ENCODE results near the gene CXCL1.
A peak's percentile ranks its signal among the peaks of the same experiment; 100 is the strongest.

CXCL1 gene

DNA sequence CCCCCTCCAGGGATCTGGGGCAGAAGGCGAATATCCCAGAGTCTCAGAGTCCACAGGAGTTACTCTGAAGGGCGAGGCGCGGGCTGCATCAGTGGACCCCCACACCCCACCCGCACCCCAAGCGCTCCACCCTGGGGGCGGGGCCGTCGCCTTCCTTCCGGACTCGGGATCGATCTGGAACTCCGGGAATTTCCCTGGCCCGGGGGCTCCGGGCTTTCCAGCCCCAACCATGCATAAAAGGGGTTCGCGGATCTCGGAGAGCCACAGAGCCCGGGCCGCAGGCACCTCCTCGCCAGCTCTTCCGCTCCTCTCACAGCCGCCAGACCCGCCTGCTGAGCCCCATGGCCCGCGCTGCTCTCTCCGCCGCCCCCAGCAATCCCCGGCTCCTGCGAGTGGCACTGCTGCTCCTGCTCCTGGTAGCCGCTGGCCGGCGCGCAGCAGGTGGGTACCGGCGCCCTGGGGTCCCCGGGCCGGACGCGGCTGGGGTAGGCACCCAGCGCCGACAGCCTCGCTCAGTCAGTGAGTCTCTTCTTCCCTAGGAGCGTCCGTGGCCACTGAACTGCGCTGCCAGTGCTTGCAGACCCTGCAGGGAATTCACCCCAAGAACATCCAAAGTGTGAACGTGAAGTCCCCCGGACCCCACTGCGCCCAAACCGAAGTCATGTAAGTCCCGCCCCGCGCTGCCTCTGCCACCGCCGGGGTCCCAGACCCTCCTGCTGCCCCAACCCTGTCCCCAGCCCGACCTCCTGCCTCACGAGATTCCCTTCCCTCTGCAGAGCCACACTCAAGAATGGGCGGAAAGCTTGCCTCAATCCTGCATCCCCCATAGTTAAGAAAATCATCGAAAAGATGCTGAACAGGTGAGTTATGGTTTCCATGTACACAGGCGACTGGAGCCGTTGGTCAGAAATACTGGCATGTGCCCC, at the start of gene CXCL1:
Gene CXCL1 (plus strand): TSS at position 264 of the 926 bp plus-strand sequence. CDS start 78 bp downstream, at position 342.
- H3K36me3 ChIP-seq (ENCODE audit: control insufficient read depth, insufficient read depth, low read length) = no peaks in the 10 kb centered on the region
- H3K9ac ChIP-seq (ENCODE audit: low read depth, low read length) = no peak within 1 kb of the TSS; the same call in 1 of the 2 replicates
- no peaks in the 10 kb centered on the region for H3K9me3 ChIP-seq (ENCODE audit: control insufficient read depth, insufficient read depth, low read length)
- no peak within 1 kb of the TSS for H3K27ac ChIP-seq (ENCODE audit: low read depth, low read length)
- peaks cover 28% of the 10 kb centered on the region for H3K27me3 ChIP-seq (ENCODE audit: control insufficient read depth, insufficient read depth, low read length)
- peaks cover 3% of the 10 kb centered on the region; the same call in 1 of the 2 replicates for H3K4me1 ChIP-seq (ENCODE audit: control insufficient read depth, insufficient read depth, low read length)
- peak within 1 kb of the TSS; percentile 68 for H3K4me3 ChIP-seq (ENCODE audit: low read depth, low read length)

DNA sequence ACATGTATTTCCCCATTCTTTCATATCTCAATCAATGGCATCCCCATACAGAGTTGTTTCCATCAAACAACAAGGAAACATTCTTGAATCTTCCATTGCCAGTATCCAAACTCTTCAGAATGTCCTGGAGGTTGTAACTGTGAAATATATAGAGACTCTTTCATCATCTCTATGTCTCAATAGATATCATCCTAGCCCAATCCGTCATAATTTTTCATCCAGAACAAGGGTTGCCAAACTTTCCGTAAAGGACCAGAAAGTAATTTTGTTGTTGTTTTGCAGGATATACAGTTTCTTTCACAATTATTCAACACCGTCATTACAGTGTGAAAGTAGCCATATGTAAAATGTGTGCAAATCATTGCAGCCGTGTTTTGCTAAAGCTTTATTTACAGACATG, 47.9 kb upstream of the CXCL1 start:
- Histone ChIP-seq H3K4me1 (ENCODE audit: control insufficient read depth, insufficient read depth, low read length) (peaks cover 7% of the 10 kb centered on the region; the same call in 1 of the 2 replicates), H3K9ac (ENCODE audit: low read depth, low read length) (no peak overlapping the region), H3K9me3 (ENCODE audit: control insufficient read depth, insufficient read depth, low read length) (no peaks in the 10 kb centered on the region), H3K27me3 (ENCODE audit: control insufficient read depth, insufficient read depth, low read length) (no peaks in the 10 kb centered on the region), H3K27ac (ENCODE audit: low read depth, low read length) (no peak overlapping the region), H3K36me3 (ENCODE audit: control insufficient read depth, insufficient read depth, low read length) (no peaks in the 10 kb centered on the region), H3K4me3 (ENCODE audit: low read depth, low read length) (no peak overlapping the region)

DNA sequence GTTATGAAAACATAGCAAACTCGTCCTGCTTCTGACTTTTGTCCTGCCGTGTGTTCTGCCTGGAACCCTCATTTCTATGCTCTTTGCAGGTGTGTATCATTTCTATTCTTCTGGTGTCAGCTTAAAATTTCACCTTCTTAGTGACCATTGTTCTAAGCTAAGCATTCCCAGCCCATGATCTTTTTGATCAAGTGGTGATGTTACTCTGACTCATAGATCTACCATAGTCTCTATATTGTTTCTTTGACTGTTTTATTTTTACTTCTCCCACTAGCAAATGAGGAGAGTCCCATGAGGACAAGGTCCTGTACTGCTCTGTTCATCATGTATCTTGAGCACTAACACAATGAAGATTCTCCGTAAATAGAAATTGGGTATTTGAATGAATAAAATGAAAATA, 46.8 kb upstream of the CXCL1 start:
- H3K4me1 ChIP-seq (ENCODE audit: control insufficient read depth, insufficient read depth, low read length) = peaks cover 7% of the 10 kb centered on the region; the same call in 1 of the 2 replicates
- H3K27me3 ChIP-seq (ENCODE audit: control insufficient read depth, insufficient read depth, low read length) = no peaks in the 10 kb centered on the region
- H3K27ac ChIP-seq (ENCODE audit: low read depth, low read length) = no peak overlapping the region
- no peaks in the 10 kb centered on the region for H3K9me3 ChIP-seq (ENCODE audit: control insufficient read depth, insufficient read depth, low read length)
- H3K4me3 ChIP-seq (ENCODE audit: low read depth, low read length) = no peak overlapping the region
- no peaks in the 10 kb centered on the region for H3K36me3 ChIP-seq (ENCODE audit: control insufficient read depth, insufficient read depth, low read length)
- H3K9ac ChIP-seq (ENCODE audit: low read depth, low read length) = no peak overlapping the region

DNA sequence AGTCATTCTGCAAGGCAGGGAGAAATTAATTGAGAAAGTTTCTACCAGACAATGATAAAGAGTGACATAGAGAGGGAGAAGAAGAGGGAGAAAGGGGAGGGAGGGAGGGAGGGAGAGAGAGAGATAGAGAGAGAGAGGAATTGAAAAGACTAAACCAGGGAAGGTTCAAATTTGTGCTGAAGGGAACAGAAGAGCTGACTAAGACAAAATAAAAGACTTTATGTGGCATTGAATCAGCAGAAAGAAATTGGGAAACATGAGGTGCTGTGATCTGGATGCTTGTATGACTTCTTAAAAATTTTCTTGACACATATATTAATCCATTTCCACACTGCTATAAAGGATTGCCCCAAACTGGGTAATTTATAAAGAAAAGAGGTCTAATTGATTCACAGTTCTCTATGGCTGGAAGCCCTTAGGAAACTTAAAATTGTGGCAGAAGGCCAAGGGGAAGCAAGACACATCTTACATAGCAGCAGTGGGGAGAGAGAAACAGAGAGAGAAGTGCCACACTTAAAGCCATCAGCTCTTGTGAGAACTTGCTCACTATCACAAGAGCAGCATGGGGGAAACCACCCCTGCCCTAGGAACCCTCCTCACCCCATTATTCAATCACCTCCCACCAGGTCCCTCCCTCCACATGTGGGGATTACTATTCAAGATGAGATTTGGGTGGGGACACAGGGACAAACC, 46.2 kb upstream of the CXCL1 start:
- Histone ChIP-seq H3K9me3 (ENCODE audit: control insufficient read depth, insufficient read depth, low read length) (no peaks in the 10 kb centered on the region), H3K36me3 (ENCODE audit: control insufficient read depth, insufficient read depth, low read length) (no peaks in the 10 kb centered on the region), H3K4me3 (ENCODE audit: low read depth, low read length) (no peak overlapping the region), H3K27me3 (ENCODE audit: control insufficient read depth, insufficient read depth, low read length) (no peaks in the 10 kb centered on the region), H3K27ac (ENCODE audit: low read depth, low read length) (no peak overlapping the region), H3K4me1 (ENCODE audit: control insufficient read depth, insufficient read depth, low read length) (peaks cover 2% of the 10 kb centered on the region; the same call in 1 of the 2 replicates), H3K9ac (ENCODE audit: low read depth, low read length) (no peak overlapping the region)

DNA sequence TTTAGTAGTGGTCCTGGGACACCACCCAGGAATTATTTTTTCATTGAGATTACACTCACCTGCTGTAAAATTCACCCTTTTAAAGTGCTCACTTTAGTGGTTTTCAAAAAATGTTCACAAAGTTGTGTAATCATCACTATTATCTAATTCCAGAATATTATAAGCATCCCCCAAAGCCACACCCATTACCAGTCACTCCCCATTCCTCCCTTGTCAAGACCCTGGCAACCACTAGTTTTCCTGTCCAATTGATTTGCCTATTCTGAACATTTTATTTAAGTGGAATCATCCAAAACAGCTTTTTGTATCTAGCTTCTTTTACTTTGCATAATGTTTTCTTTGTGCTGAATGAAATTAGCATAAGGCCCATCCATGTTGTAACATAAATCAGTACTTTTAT, 45.4 kb upstream of the CXCL1 start:
- Histone ChIP-seq H3K9me3 (ENCODE audit: control insufficient read depth, insufficient read depth, low read length) (no peaks in the 10 kb centered on the region), H3K27me3 (ENCODE audit: control insufficient read depth, insufficient read depth, low read length) (no peaks in the 10 kb centered on the region), H3K4me3 (ENCODE audit: low read depth, low read length) (no peak overlapping the region), H3K27ac (ENCODE audit: low read depth, low read length) (no peak overlapping the region), H3K4me1 (ENCODE audit: control insufficient read depth, insufficient read depth, low read length) (no peaks in the 10 kb centered on the region), H3K9ac (ENCODE audit: low read depth, low read length) (no peak overlapping the region), H3K36me3 (ENCODE audit: control insufficient read depth, insufficient read depth, low read length) (no peaks in the 10 kb centered on the region)

DNA sequence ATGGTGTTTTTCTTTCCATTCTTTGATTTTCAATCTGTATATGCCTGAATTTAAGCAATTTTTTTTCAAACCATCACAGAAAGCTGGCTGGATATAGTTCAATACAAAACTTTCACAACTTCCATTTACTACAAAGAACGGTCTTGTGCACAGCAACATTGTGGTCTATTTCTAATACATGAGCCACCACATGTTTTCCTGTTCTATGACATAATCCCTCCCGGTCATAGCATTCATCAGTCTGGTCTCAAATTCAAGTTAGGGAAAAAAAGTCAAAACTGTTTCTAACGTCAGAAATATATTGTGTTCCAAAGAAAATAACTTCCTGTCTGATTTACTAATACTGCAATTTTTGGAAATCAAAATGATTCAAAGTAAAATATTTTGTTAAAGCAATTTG, 40.2 kb upstream of the CXCL1 start:
- no peaks in the 10 kb centered on the region for H3K9me3 ChIP-seq (ENCODE audit: control insufficient read depth, insufficient read depth, low read length)
- H3K4me1 ChIP-seq (ENCODE audit: control insufficient read depth, insufficient read depth, low read length) = no peaks in the 10 kb centered on the region
- no peaks in the 10 kb centered on the region for H3K27me3 ChIP-seq (ENCODE audit: control insufficient read depth, insufficient read depth, low read length)
- no peak overlapping the region for H3K4me3 ChIP-seq (ENCODE audit: low read depth, low read length)
- H3K36me3 ChIP-seq (ENCODE audit: control insufficient read depth, insufficient read depth, low read length) = no peaks in the 10 kb centered on the region
- no peak overlapping the region for H3K9ac ChIP-seq (ENCODE audit: low read depth, low read length)
- no peak overlapping the region for H3K27ac ChIP-seq (ENCODE audit: low read depth, low read length)

DNA sequence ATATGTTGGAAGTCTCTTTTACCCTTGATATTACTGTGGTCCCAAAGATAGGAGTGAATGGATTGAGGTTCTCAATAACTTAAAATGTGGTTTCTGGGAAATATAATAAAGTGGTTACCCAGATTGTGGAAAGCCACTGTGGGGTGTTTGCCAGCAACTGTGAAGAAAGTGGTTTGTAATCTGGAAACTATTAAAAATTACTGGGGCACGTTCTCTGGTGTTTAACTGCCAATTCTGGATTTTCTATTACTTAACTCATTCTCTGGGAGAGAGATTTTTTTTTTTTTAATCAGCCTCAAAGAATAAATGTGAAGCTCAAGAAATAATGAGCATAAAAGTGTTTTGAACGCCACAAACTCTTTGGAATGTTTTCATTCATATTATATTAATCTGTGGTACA, 37.6 kb upstream of the CXCL1 start:
- Histone ChIP-seq H3K4me1 (ENCODE audit: control insufficient read depth, insufficient read depth, low read length) (no peaks in the 10 kb centered on the region), H3K4me3 (ENCODE audit: low read depth, low read length) (no peak overlapping the region), H3K9me3 (ENCODE audit: control insufficient read depth, insufficient read depth, low read length) (no peaks in the 10 kb centered on the region), H3K27ac (ENCODE audit: low read depth, low read length) (no peak overlapping the region), H3K9ac (ENCODE audit: low read depth, low read length) (no peak overlapping the region), H3K36me3 (ENCODE audit: control insufficient read depth, insufficient read depth, low read length) (no peaks in the 10 kb centered on the region), H3K27me3 (ENCODE audit: control insufficient read depth, insufficient read depth, low read length) (no peaks in the 10 kb centered on the region; the same call in 1 of the 2 replicates)

DNA sequence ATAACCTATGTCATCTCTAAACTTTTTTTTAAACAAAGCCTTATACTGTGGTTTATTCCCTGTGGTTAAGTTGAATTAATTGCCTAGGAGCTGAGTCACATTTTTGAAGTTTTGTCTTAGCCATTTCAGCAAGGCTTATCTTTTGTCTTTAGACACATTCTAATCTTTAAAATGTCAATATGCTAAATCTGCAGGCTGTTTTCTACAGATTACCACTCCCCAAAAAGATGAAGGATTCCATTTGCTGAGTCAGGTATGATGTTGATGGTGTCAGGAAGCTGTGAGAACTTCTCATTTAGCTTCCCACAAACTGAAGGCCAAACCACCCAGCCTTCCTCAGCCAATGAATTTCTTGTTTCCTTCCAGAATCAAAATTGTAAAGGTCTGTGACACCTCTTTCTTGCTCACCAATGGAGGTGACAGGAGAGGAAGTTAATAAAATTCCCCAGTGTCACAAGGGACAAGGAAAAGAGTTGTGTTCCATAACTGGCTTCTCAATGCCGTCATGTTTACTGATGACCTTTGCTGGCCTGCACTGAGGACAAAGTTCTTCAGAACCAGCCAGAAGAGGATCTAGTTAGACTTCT, 36.4 kb upstream of the CXCL1 start:
- H3K27me3 ChIP-seq (ENCODE audit: control insufficient read depth, insufficient read depth, low read length) = peaks cover 12% of the 10 kb centered on the region
- H3K4me3 ChIP-seq (ENCODE audit: low read depth, low read length) = no peak overlapping the region
- H3K36me3 ChIP-seq (ENCODE audit: control insufficient read depth, insufficient read depth, low read length) = no peaks in the 10 kb centered on the region
- no peak overlapping the region for H3K27ac ChIP-seq (ENCODE audit: low read depth, low read length)
- no peaks in the 10 kb centered on the region for H3K4me1 ChIP-seq (ENCODE audit: control insufficient read depth, insufficient read depth, low read length)
- no peak overlapping the region for H3K9ac ChIP-seq (ENCODE audit: low read depth, low read length)
- H3K9me3 ChIP-seq (ENCODE audit: control insufficient read depth, insufficient read depth, low read length) = no peaks in the 10 kb centered on the region

DNA sequence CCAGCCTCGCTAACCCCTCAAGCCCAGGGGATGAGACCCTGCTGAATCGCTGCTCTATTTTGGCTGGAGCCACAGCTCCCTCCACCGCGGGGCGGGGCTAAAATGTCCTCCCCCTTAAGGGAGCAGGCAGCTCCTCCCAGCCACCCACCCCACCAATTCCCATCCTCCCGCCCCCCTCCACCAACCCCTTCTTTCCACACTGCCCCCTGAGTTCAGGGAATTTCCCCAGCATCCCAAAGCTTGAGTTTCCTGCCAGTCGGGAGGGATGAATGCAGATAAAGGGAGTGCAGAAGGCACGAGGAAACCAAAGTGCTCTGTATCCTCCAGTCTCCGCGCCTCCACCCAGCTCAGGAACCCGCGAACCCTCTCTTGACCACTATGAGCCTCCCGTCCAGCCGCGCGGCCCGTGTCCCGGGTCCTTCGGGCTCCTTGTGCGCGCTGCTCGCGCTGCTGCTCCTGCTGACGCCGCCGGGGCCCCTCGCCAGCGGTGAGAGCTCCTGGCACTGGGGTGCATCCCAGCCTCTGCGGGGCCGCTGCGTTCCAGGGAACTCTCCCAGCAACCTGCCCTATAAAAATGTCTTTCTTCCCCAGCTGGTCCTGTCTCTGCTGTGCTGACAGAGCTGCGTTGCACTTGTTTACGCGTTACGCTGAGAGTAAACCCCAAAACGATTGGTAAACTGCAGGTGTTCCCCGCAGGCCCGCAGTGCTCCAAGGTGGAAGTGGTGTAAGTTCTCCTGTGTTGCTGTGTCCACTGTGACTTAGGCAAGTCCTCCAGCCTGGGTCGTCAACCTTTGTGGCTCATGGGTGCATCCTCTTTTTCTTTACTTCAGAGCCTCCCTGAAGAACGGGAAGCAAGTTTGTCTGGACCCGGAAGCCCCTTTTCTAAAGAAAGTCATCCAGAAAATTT, 32.6 kb upstream of the CXCL1 start, which contains the start of gene CXCL6:
Gene CXCL6 (plus strand): TSS at position 306 of the 907 bp plus-strand sequence. CDS start 73 bp downstream, at position 379.
- Histone ChIP-seq H3K9ac (ENCODE audit: low read depth, low read length) (0 out of 2 replicates have a peak within 1 kb of the TSS, but pooled peaks have one; percentile 23), H3K36me3 (ENCODE audit: control insufficient read depth, insufficient read depth, low read length) (no peaks in the 10 kb centered on the region), H3K27me3 (ENCODE audit: control insufficient read depth, insufficient read depth, low read length) (peaks cover 29% of the 10 kb centered on the region), H3K9me3 (ENCODE audit: control insufficient read depth, insufficient read depth, low read length) (no peaks in the 10 kb centered on the region), H3K27ac (ENCODE audit: low read depth, low read length) (no peak within 1 kb of the TSS), H3K4me3 (ENCODE audit: low read depth, low read length) (peak within 1 kb of the TSS; percentile 72), H3K4me1 (ENCODE audit: control insufficient read depth, insufficient read depth, low read length) (no peaks in the 10 kb centered on the region)

DNA sequence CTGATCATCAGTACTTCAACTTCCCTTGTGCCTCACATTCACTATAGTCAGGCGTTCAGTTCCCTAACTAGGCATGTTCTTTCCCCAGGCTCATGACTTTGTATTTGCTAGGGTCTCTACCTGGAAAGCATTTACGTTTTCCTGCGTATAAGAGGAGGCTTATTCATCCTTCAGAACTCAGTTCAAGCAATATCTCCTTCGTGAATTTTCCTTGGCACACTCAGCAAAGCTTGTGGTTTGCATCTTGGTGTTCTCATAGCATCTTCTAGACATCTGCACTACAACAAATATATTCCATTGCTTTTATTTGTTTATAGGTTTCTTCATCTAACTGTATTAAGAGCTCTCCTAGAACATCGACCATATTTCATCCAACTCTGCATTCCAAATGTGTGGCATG, 30.1 kb upstream of the CXCL1 start:
- Histone ChIP-seq H3K9ac (ENCODE audit: low read depth, low read length) (no peak overlapping the region), H3K36me3 (ENCODE audit: control insufficient read depth, insufficient read depth, low read length) (no peaks in the 10 kb centered on the region), H3K4me3 (ENCODE audit: low read depth, low read length) (no peak overlapping the region), H3K27ac (ENCODE audit: low read depth, low read length) (no peak overlapping the region), H3K4me1 (ENCODE audit: control insufficient read depth, insufficient read depth, low read length) (no peaks in the 10 kb centered on the region), H3K27me3 (ENCODE audit: control insufficient read depth, insufficient read depth, low read length) (peaks cover 29% of the 10 kb centered on the region), H3K9me3 (ENCODE audit: control insufficient read depth, insufficient read depth, low read length) (no peaks in the 10 kb centered on the region)
